Measurements from ENCODE around the gene ELL. TPM values are rescaled to one million over a fixed set of nuclear protein-coding genes. Genes with fewer than 3 reads are reported as not detected.

The ELL gene
- 7.2 and 8.8 TPM in 2 replicates for polyA plus RNA-seq
- polyA minus RNA-seq, result 8.9 and 12.4 TPM in 2 replicates

DNA sequence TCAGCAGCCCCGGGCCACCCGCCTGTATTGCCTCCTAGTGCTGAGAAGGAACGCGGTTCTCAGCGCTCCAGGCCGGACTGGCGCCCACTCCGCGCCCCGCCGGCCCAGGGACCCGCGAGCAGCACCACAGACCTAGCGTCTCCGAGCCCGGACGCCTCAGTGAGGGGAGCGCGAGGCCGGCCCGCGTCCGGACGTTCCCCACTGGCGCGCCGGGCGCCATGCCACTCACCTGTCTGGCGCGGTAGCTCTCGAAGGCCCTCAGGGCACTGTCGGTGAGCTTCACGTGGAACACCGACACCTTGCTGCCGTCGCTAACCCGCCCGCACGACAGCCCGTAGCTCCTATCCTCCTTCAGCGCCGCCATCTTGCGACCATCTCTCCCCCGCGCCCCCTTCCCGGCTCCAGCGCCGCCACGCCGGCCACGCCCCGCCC lies at the start of gene ELL:
TSS of gene ELL (minus strand) at position 379 of the 432 bp plus-strand sequence. CDS start at position 364, 15 bp downstream.
- H2AFZ ChIP-seq (ENCODE audit: low read depth, low read length), result no peak within 1 kb of the TSS
- TF ChIP-seq TAF1 (IDR thresholded peaks at IDR 0.05; ENCODE audit: low read depth), result peak; percentile 90
- TF ChIP-seq, protein P1, sequence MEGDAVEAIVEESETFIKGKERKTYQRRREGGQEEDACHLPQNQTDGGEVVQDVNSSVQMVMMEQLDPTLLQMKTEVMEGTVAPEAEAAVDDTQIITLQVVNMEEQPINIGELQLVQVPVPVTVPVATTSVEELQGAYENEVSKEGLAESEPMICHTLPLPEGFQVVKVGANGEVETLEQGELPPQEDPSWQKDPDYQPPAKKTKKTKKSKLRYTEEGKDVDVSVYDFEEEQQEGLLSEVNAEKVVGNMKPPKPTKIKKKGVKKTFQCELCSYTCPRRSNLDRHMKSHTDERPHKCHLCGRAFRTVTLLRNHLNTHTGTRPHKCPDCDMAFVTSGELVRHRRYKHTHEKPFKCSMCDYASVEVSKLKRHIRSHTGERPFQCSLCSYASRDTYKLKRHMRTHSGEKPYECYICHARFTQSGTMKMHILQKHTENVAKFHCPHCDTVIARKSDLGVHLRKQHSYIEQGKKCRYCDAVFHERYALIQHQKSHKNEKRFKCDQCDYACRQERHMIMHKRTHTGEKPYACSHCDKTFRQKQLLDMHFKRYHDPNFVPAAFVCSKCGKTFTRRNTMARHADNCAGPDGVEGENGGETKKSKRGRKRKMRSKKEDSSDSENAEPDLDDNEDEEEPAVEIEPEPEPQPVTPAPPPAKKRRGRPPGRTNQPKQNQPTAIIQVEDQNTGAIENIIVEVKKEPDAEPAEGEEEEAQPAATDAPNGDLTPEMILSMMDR (IDR thresholded peaks at IDR 0.05; ENCODE audit: poor library complexity, severe bottlenecking), result no peak
- peak; percentile 49 for TF ChIP-seq SMC3 (conservative IDR thresholded peaks at IDR 0.05; ENCODE audit: poor library complexity)
- no peak for TF ChIP-seq EZH2 (IDR thresholded peaks at IDR 0.05; ENCODE audit: borderline replicate concordance, insufficient read depth, low read length, poor library complexity, severe bottlenecking)
- TF ChIP-seq, protein P2, sequence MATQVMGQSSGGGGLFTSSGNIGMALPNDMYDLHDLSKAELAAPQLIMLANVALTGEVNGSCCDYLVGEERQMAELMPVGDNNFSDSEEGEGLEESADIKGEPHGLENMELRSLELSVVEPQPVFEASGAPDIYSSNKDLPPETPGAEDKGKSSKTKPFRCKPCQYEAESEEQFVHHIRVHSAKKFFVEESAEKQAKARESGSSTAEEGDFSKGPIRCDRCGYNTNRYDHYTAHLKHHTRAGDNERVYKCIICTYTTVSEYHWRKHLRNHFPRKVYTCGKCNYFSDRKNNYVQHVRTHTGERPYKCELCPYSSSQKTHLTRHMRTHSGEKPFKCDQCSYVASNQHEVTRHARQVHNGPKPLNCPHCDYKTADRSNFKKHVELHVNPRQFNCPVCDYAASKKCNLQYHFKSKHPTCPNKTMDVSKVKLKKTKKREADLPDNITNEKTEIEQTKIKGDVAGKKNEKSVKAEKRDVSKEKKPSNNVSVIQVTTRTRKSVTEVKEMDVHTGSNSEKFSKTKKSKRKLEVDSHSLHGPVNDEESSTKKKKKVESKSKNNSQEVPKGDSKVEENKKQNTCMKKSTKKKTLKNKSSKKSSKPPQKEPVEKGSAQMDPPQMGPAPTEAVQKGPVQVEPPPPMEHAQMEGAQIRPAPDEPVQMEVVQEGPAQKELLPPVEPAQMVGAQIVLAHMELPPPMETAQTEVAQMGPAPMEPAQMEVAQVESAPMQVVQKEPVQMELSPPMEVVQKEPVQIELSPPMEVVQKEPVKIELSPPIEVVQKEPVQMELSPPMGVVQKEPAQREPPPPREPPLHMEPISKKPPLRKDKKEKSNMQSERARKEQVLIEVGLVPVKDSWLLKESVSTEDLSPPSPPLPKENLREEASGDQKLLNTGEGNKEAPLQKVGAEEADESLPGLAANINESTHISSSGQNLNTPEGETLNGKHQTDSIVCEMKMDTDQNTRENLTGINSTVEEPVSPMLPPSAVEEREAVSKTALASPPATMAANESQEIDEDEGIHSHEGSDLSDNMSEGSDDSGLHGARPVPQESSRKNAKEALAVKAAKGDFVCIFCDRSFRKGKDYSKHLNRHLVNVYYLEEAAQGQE (IDR thresholded peaks at IDR 0.05; ENCODE audit: borderline replicate concordance), result peak; percentile 88
- peak; percentile 83 for TF ChIP-seq MXI1 (conservative IDR thresholded peaks at IDR 0.05; ENCODE audit: poor library complexity, severe bottlenecking)
- TF ChIP-seq RAD21 (conservative IDR thresholded peaks at IDR 0.05), result peak; percentile 49
- TF ChIP-seq EP300 (conservative IDR thresholded peaks at IDR 0.05; ENCODE audit: poor library complexity, severe bottlenecking), result no peak
- peak; percentile 96 for TF ChIP-seq POLR2AphosphoS5 (IDR thresholded peaks at IDR 0.05)
- no peaks in the 10 kb centered on the region for H3F3A ChIP-seq (ENCODE audit: insufficient read depth, low read length, poor library complexity, severe bottlenecking)
- no peaks in the 10 kb centered on the region for H3K9me2 ChIP-seq (ENCODE audit: insufficient read depth, low read length)
- H3K9me3 ChIP-seq (ENCODE audit: low read length), result no peaks in the 10 kb centered on the region
- no peaks in the 10 kb centered on the region for H3K36me3 ChIP-seq (ENCODE audit: insufficient read depth, low read length)
- H3K27me3 ChIP-seq (ENCODE audit: insufficient read depth, low read depth, low read length), result no peaks in the 10 kb centered on the region
- H3K79me2 ChIP-seq (replicated peaks; ENCODE audit: insufficient read depth, low read length), result peaks cover 17% of the 10 kb centered on the region
- H4K20me1 ChIP-seq (ENCODE audit: insufficient read depth), result no peaks in the 10 kb centered on the region
- H3K4me3 ChIP-seq (ENCODE audit: low read length), result peak within 1 kb of the TSS; percentile 98
- peak within 1 kb of the TSS; percentile 78 for H3K27ac ChIP-seq (ENCODE audit: low read length)
- peak within 1 kb of the TSS; percentile 90 for H3K9ac ChIP-seq (ENCODE audit: low read length)
- peak within 1 kb of the TSS; percentile 94 for H3K4me2 ChIP-seq (ENCODE audit: low read length)

DNA sequence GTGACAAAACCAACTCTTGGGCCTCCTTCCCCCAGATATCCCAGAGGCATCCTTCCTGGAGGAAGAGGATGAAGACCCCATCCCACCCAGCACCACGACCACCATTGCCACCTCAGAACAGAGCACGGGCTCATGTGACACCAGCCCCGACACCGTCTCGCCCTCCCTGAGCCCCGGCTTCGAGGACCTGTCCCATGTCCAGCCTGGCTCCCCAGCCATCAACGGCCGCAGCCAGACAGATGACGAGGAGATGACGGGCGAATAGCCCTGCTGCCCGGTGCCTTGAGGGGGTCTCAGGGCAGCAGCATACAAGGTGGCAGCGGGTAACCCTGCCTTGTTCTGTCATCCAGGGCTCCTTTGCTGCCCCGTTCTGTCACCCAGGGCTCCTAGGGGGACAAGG lies 46.5 kb upstream of the ELL start:
- H3K4me2 ChIP-seq (ENCODE audit: low read length), result no peak overlapping the region
- H3K27me3 ChIP-seq (ENCODE audit: insufficient read depth, low read depth, low read length), result no peaks in the 10 kb centered on the region
- no peak overlapping the region for H3K27ac ChIP-seq (ENCODE audit: low read length)
- no peak overlapping the region for H2AFZ ChIP-seq (ENCODE audit: low read depth, low read length)
- H3K9me3 ChIP-seq (ENCODE audit: low read length), result no peaks in the 10 kb centered on the region
- H3K9me2 ChIP-seq (ENCODE audit: insufficient read depth, low read length), result no peaks in the 10 kb centered on the region
- no peak for TF ChIP-seq RAD21 (conservative IDR thresholded peaks at IDR 0.05)
- no peak for TF ChIP-seq POLR2AphosphoS5 (IDR thresholded peaks at IDR 0.05)
- TF ChIP-seq, protein P2 (IDR thresholded peaks at IDR 0.05; ENCODE audit: borderline replicate concordance), result no peak
- no peak for TF ChIP-seq TAF1 (IDR thresholded peaks at IDR 0.05; ENCODE audit: low read depth)
- TF ChIP-seq SMC3 (conservative IDR thresholded peaks at IDR 0.05; ENCODE audit: poor library complexity), result no peak
- TF ChIP-seq EP300 (conservative IDR thresholded peaks at IDR 0.05; ENCODE audit: poor library complexity, severe bottlenecking), result no peak
- TF ChIP-seq EZH2 (IDR thresholded peaks at IDR 0.05; ENCODE audit: borderline replicate concordance, insufficient read depth, low read length, poor library complexity, severe bottlenecking), result no peak
- TF ChIP-seq MXI1 (conservative IDR thresholded peaks at IDR 0.05; ENCODE audit: poor library complexity, severe bottlenecking), result no peak
- TF ChIP-seq, protein P1 (IDR thresholded peaks at IDR 0.05; ENCODE audit: poor library complexity, severe bottlenecking), result no peak
- H4K20me1 ChIP-seq (ENCODE audit: insufficient read depth), result no peaks in the 10 kb centered on the region
- no peak overlapping the region for H3K4me3 ChIP-seq (ENCODE audit: low read length)
- H3K9ac ChIP-seq (ENCODE audit: low read length), result no peak overlapping the region
- no peaks in the 10 kb centered on the region for H3F3A ChIP-seq (ENCODE audit: insufficient read depth, low read length, poor library complexity, severe bottlenecking)
- no peaks in the 10 kb centered on the region for H3K36me3 ChIP-seq (ENCODE audit: insufficient read depth, low read length)
- peaks cover 13% of the 10 kb centered on the region for H3K79me2 ChIP-seq (replicated peaks; ENCODE audit: insufficient read depth, low read length)
